H1 (cell line): ENCODE measurements around the gene NANOGP8. TPM values are rescaled to one million over a fixed set of nuclear protein-coding genes. Genes with fewer than 3 reads are reported as not detected.
A peak's percentile ranks its signal among the peaks of the same experiment; 100 is the strongest.

ENCODE experiments used
- CTCF ChIA-PET: fragments of 300-600 bp; sonication (Branson Sonifier 250); formaldehyde crosslinking; loops from one replicate; lab custom pipeline; 2021; ENCODE audit not compliant: partially characterized antibody; lab: Charles Lee
- POLR2A ChIA-PET: fragments of 300-600 bp; sonication (Branson Sonifier 250); formaldehyde crosslinking; loops from one replicate; lab custom pipeline; 2021; ENCODE audit warnings: inconsistent platforms; ENCODE audit not compliant: partially characterized antibody; lab: Charles Lee
- DNase-seq, 2 experiments: peaks; one replicate each; pipeline versions ENCODE4 v3.0.0 to v3.0.0-alpha.2; 2010 to 2022; ENCODE audit warnings: low spot score in 2 of 2, low read depth in 1 of 2, mixed read lengths in 1 of 2
- FAIRE-seq: peaks from 2 replicates; lab custom pipeline; 2011; peaks lifted over from hg19 to GRCh38; lab: Jason Lieb, UNC
- H2AFZ ChIP-seq: 2 replicates; pipeline ENCODE4 v1.8.1; 2012; ENCODE audit warnings: low read length, inconsistent platforms
- H2AK5ac ChIP-seq: 2 replicates; pipeline ENCODE4 v1.6.1; 2013; ENCODE audit warnings: low read depth, low read length
- H2BK120ac ChIP-seq: replicated peaks from 2 replicates; pipeline ENCODE3; 2013; ENCODE audit warnings: low read depth, low read length, inconsistent platforms
- H2BK12ac ChIP-seq: 2 replicates; pipeline ENCODE4 v1.6.1; 2013; ENCODE audit warnings: low read depth, low read length
- H2BK15ac ChIP-seq: 2 replicates; pipeline ENCODE4 v1.6.1; 2013; ENCODE audit warnings: low read length
- H2BK20ac ChIP-seq: 2 replicates; pipeline ENCODE4 v1.6.1; 2013; ENCODE audit warnings: low read length
- H2BK5ac ChIP-seq: 2 replicates; pipeline ENCODE4 v1.6.1; 2013; ENCODE audit warnings: low read depth, low read length
- H3K14ac ChIP-seq: 2 replicates; pipeline ENCODE4 v1.6.1; 2013; ENCODE audit warnings: inconsistent platforms; ENCODE audit not compliant: insufficient read length
- H3K18ac ChIP-seq: 2 replicates; pipeline ENCODE4 v1.6.1; 2013; ENCODE audit warnings: low read length; ENCODE audit errors: extremely low read depth
- H3K23ac ChIP-seq: 2 replicates; pipeline ENCODE4 v1.6.1; 2013; ENCODE audit warnings: inconsistent platforms; ENCODE audit not compliant: insufficient read length
- H3K23me2 ChIP-seq: 2 replicates; pipeline ENCODE4 v1.6.1; 2013; ENCODE audit warnings: low read depth, low read length
- H3K27ac ChIP-seq: 2 replicates; pipeline ENCODE4 v1.6.1; 2011; ENCODE audit warnings: low read depth, low read length, inconsistent platforms
- H3K27me3 ChIP-seq, 4 experiments: replicated peaks in 1 of 4; 1 replicate in 1 of 4; 2 replicates in 3 of 4; pipeline versions ENCODE4 v1.6.1 to v1.8.1; 2011 to 2013; ENCODE audit warnings: low read length in 3 of 4, mild to moderate bottlenecking in 3 of 4, inconsistent platforms in 2 of 4, mixed read lengths in 2 of 4, moderate library complexity in 1 of 4; ENCODE audit not compliant: control insufficient read depth in 3 of 4, insufficient read depth in 3 of 4; ENCODE audit errors: extremely low read depth in 1 of 4
- H3K36me3 ChIP-seq, 4 experiments: 2 replicates each; pipeline versions ENCODE4 v1.6.1 to v1.8.1; 2011 to 2013; ENCODE audit warnings: mild to moderate bottlenecking in 4 of 4, low read length in 3 of 4, moderate library complexity in 2 of 4, control low read depth in 1 of 4, inconsistent platforms in 1 of 4; ENCODE audit not compliant: insufficient read depth in 4 of 4, control insufficient read depth in 2 of 4
- H3K4ac ChIP-seq: replicated peaks from 2 replicates; pipeline ENCODE3; 2013; ENCODE audit warnings: low read length, low read depth, mixed read lengths, inconsistent platforms; ENCODE audit not compliant: insufficient read length
- H3K4me1 ChIP-seq, 4 experiments: replicated peaks in 1 of 4; 1 replicate in 1 of 4; 2 replicates in 3 of 4; pipeline versions ENCODE4 v1.6.1 to v1.8.1; 2011 to 2013; ENCODE audit warnings: low read length in 3 of 4, inconsistent platforms in 2 of 4, mixed read lengths in 1 of 4; ENCODE audit not compliant: insufficient read depth in 4 of 4, control insufficient read depth in 3 of 4
- H3K4me2 ChIP-seq, 2 experiments: 2 replicates each; pipeline versions ENCODE4 v1.6.1 to v1.8.1; 2011 to 2013; ENCODE audit warnings: low read depth in 2 of 2, low read length in 2 of 2, control low read depth in 1 of 2, inconsistent platforms in 1 of 2, mild to moderate bottlenecking in 1 of 2; ENCODE audit not compliant: insufficient read depth in 1 of 2
- H3K4me3 ChIP-seq, 4 experiments: fragments of 200-600, 300-600 bp in 1 of 4; sonication (generic), shearing (Covaris generic), sonication (Bioruptor Twin) in 1 of 4; 2 replicates each; pipeline versions ENCODE4 v1.5.1 to v1.8.1; 2011 to 2016; ENCODE audit warnings: low read length in 4 of 4, low read depth in 3 of 4, control low read depth in 2 of 4, inconsistent platforms in 2 of 4, mild to moderate bottlenecking in 2 of 4, mixed read lengths in 1 of 4, moderate library complexity in 1 of 4; ENCODE audit not compliant: insufficient read depth in 2 of 4; ENCODE audit errors: extremely low read depth in 1 of 4
- H3K56ac ChIP-seq: replicated peaks from 2 replicates; pipeline ENCODE3; 2013; ENCODE audit warnings: low read depth, mild to moderate bottlenecking, mixed read lengths, low read length, inconsistent platforms; ENCODE audit not compliant: insufficient read length
- H3K79me1 ChIP-seq: 2 replicates; pipeline ENCODE4 v1.6.1; 2013; ENCODE audit warnings: low read depth, low read length, control low read depth
- H3K79me2 ChIP-seq, 2 experiments: 2 replicates each; pipeline versions ENCODE4 v1.6.1 to v1.8.1; 2012 to 2013; ENCODE audit warnings: low read length in 2 of 2, mild to moderate bottlenecking in 2 of 2, inconsistent platforms in 1 of 2; ENCODE audit not compliant: insufficient read depth in 2 of 2, control insufficient read depth in 1 of 2
- H3K9ac ChIP-seq, 4 experiments: replicated peaks in 1 of 4; 1 replicate in 1 of 4; 2 replicates in 3 of 4; pipeline versions ENCODE4 v1.6.1 to v1.8.1; 2011 to 2013; ENCODE audit warnings: low read depth in 3 of 4, low read length in 3 of 4, control low read depth in 2 of 4, mild to moderate bottlenecking in 2 of 4, moderate library complexity in 2 of 4, inconsistent platforms in 1 of 4; ENCODE audit errors: extremely low read depth in 1 of 4
- H3K9me3 ChIP-seq, 2 experiments: 2 replicates each; pipeline versions ENCODE4 v1.6.1 to v1.8.1; 2012 to 2013; ENCODE audit warnings: mild to moderate bottlenecking in 2 of 2, moderate library complexity in 2 of 2, control low read depth in 1 of 2, inconsistent platforms in 1 of 2, low read depth in 1 of 2, low read length in 1 of 2, mixed read lengths in 1 of 2; ENCODE audit not compliant: insufficient read depth in 2 of 2
- H4K20me1 ChIP-seq, 2 experiments: replicated peaks in 1 of 2; 2 replicates each; pipeline versions ENCODE3 to v1.8.1; 2011 to 2013; ENCODE audit warnings: inconsistent platforms in 2 of 2, low read length in 2 of 2, mild to moderate bottlenecking in 1 of 2; ENCODE audit not compliant: insufficient read depth in 2 of 2, control insufficient read depth in 1 of 2
- H4K5ac ChIP-seq: 2 replicates; pipeline ENCODE4 v1.6.1; 2013; ENCODE audit warnings: low read length, low read depth, mixed read lengths, inconsistent platforms; ENCODE audit not compliant: insufficient read length
- H4K8ac ChIP-seq: 2 replicates; pipeline ENCODE4 v1.8.0; 2013; ENCODE audit warnings: mild to moderate bottlenecking, moderate library complexity, low read length, inconsistent platforms; ENCODE audit not compliant: insufficient read depth; ENCODE audit errors: extremely low read depth
- H4K91ac ChIP-seq: replicated peaks from 2 replicates; pipeline ENCODE3; 2013; ENCODE audit warnings: low read length, mixed read lengths, inconsistent platforms; ENCODE audit not compliant: insufficient read length
- KDM5A ChIP-seq: fragments of 200-600 bp; IDR thresholded peaks from 2 replicates; pipeline ENCODE4 v1.7.1; 2012; ENCODE audit warnings: mild to moderate bottlenecking, low read length, inconsistent platforms, mixed read lengths
- RAD21 ChIP-seq, 2 experiments: IDR thresholded peaks in 1 of 2; conservative IDR thresholded peaks in 1 of 2; 2 replicates each; pipeline ENCODE4 v1.6.1; 2011; ENCODE audit warnings: low read depth in 2 of 2, low read length in 2 of 2, improper control_type of control experiment in 1 of 2, inconsistent platforms in 1 of 2, mild to moderate bottlenecking in 1 of 2, moderate library complexity in 1 of 2
- SIN3A ChIP-seq, 2 experiments: IDR thresholded peaks in 1 of 2; conservative IDR thresholded peaks in 1 of 2; 2 replicates each; pipeline ENCODE4 v1.6.1; 2011 to 2012; ENCODE audit warnings: low read length in 2 of 2, improper control_type of control experiment in 1 of 2, low read depth in 1 of 2, mild to moderate bottlenecking in 1 of 2
- TAF1 ChIP-seq: IDR thresholded peaks from 2 replicates; pipeline ENCODE4 v1.6.1; 2011; ENCODE audit warnings: mild to moderate bottlenecking, low read depth, low read length
- WGBS, 2 experiments: shearing (Covaris generic) in 1 of 2; methylation state at CpG; one replicate each; pipeline versions ENCODE4 v1.1.6 to v1.1.7; 2013 to 2015; ENCODE audit warnings: low lambda C conversion rate in 2 of 2, mixed read lengths in 2 of 2, inconsistent platforms in 1 of 2, low coverage in 1 of 2, missing lambda C conversion rate in 1 of 2; ENCODE audit not compliant: insufficient replicate concordance in 2 of 2, insufficient coverage in 1 of 2, insufficient read length in 1 of 2; ENCODE audit errors: extremely low coverage in 1 of 2, missing lambda C conversion rate in 1 of 2; 5-methylcytosine and 5-hydroxymethylcytosine counted together
- polyA plus RNA-seq, 7 experiments: library from polyadenylated mRNA; depleted of rRNA in 3 of 7; stranded (reverse) in 5 of 7; unstranded in 2 of 7; fragments of >200 nt in 5 of 7; fragments of 200-250 nt in 2 of 7; gene quantifications; 1 replicate in 5 of 7; 2 replicates in 1 of 7; 4 replicates in 1 of 7; pipeline versions ENCODE4 v1.2.1 to v1.2.3, GENCODE V29; 2011 to 2013; ENCODE audit warnings: missing spikeins in 2 of 7, mixed read lengths in 2 of 7
- total RNA-seq: library from RNA; stranded (reverse); fragmentation: NEBNext Ultra II Directional; extraction: Animal tissue kit (Norgen Biotek cat#: 25700); gene quantifications from 2 replicates; pipeline ENCODE4 v1.2.1, GENCODE V29; 2021

NANOGP8 gene
- total and polyA plus RNA-seq, 2 of the 8 experiments (the other 6 are each of a cell fraction or from before 2014, with no cell fraction given), result 23.3 to 40.6 TPM

DNA sequence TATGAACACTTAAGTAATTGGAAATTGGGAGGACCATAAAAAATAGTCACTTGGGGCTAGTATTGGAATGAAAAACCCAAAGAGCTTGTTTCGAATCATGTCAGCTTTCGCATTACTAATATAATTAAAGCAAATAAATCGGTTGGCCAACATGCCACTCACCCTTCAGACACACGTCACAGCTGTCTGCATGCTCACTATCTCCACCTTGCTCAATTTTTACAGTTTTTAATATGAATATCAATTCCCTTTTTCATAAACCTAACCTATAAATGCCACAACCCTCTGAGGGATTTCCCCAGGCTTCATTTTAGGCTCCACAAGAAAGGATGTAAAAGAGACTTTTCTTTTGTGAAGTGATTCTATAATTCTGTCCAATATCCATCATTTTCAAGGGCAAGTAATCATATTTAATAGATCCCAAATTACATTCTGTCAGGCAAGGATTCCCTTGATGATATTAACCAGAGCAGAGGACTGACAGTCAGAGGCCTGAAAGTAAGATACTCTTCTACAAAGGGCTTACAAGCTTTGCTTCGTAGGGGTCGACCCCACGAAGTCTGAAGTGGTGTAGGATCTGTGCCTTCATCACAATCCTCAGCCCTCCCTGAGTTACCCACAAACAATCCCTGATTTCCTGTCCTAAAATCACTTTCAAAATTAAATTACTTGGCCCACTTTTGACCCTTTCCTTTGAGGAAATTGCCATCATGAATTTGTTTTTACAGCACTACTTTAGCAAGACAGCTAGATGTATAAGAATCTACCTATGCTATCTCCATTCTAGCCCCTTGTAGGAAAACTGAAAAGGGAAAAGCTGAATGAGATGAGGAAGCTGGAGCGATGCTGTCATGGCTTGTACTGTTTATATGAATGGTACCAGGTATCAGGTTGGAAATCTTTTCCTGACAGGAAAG is 44.5 kb downstream of the NANOGP8 start:
- no peak overlapping the region for H3K27ac ChIP-seq
- peaks cover 0 to 4% (median 0%) of the 10 kb centered on the region in 4 experiments; a peak in 2 of 7 replicates for H3K4me1 ChIP-seq
- no peaks in the 10 kb centered on the region for H3K36me3 ChIP-seq
- no peak overlapping the region for H4K91ac ChIP-seq
- WGBS, 2 experiments, result 86% methylated on average over 8 of the region's 8 CpGs; no CpG with 5 or more reads in 1 of the 2 experiments
- ChIA-PET POLR2A (interaction anchor here (0.6 kb wide), 1 partner anchor 56 kb away, joined by 3 read pairs; no protein-coding TSS in a partner anchor), CTCF (interaction anchor here (0.5 to 1.0 kb wide), 4 partner anchors 11 to 194 kb away, joined by 3 read pairs; no protein-coding TSS in a partner anchor)
- DNase-seq, result no peak
- H3K23ac ChIP-seq, result no peak overlapping the region
- no peaks in the 10 kb centered on the region for H3K79me2 ChIP-seq
- H3K23me2 ChIP-seq, result no peaks in the 10 kb centered on the region
- no peak overlapping the region for H3K9ac ChIP-seq
- H2AFZ ChIP-seq, result no peak overlapping the region
- H4K20me1 ChIP-seq, result no peaks in the 10 kb centered on the region
- H3K18ac ChIP-seq, result no peak overlapping the region
- no peaks in the 10 kb centered on the region for H3K79me1 ChIP-seq
- H3K14ac ChIP-seq, result no peak overlapping the region
- 0 out of 2 replicates have a peak overlapping the region, but pooled peaks have one; percentile 22 for H2BK20ac ChIP-seq
- H2AK5ac ChIP-seq, result no peak overlapping the region
- no peak overlapping the region for H3K56ac ChIP-seq
- no peaks in the 10 kb centered on the region; a peak in 1 of 4 replicates for H3K9me3 ChIP-seq
- H3K4me2 ChIP-seq, result no peak overlapping the region
- no peak overlapping the region for H3K4ac ChIP-seq
- H2BK15ac ChIP-seq, result no peak overlapping the region
- no peak for FAIRE-seq
- H3K27me3 ChIP-seq, result no peaks in the 10 kb centered on the region
- peak overlapping the region; percentile 28 for H2BK120ac ChIP-seq
- TF ChIP-seq SIN3A (conservative IDR thresholded peaks at IDR 0.05 in 1 of 2, IDR thresholded peaks at IDR 0.05 in 1 of 2; ENCODE audit: low read depth in 1 of 2, low read length in 2 of 2) (no peak), RAD21 (IDR thresholded peaks at IDR 0.05 in 1 of 2, conservative IDR thresholded peaks at IDR 0.05 in 1 of 2; ENCODE audit: low read depth in 2 of 2, low read length in 2 of 2) (no peak), KDM5A (no peak), TAF1 (no peak)
- no peak overlapping the region for H2BK12ac ChIP-seq
- no peak overlapping the region for H3K4me3 ChIP-seq
- H4K5ac ChIP-seq, result no peak overlapping the region
- H4K8ac ChIP-seq, result no peak overlapping the region
- peak overlapping the region; percentile 84; the same call in 1 of the 2 replicates for H2BK5ac ChIP-seq
